GM12874 (cell line): ENCODE measurements around the gene MYCBP2.

Experiments used
- CTCF ChIP-seq: IDR thresholded peaks from 2 replicates; pipeline ENCODE4 v1.5.1; 2011; ENCODE audit warnings: low read depth, mild to moderate bottlenecking, control low read depth, low read length, moderate library complexity; ENCODE audit not compliant: insufficient read depth

MYCBP2 gene

DNA sequence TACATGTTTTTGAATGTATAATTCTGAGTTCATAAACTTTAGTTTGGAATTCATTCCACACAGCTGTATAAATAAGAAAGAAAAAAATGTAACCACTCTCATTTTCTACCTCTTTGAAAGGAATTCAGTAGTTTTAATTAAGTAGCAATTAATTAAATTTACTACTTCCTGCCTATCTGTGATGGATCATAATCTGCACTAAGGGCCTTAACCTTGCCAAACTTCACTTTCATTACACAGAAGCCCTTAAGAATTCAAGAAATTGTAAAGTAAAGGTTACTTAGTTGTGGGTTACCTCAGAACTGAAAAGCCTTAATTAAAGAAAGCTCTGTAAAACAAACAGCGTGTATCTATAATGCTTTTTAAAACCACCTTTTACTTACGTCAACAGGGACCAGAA lies 188.1 kb downstream of the MYCBP2 start:
- TF ChIP-seq CTCF: no peak

DNA sequence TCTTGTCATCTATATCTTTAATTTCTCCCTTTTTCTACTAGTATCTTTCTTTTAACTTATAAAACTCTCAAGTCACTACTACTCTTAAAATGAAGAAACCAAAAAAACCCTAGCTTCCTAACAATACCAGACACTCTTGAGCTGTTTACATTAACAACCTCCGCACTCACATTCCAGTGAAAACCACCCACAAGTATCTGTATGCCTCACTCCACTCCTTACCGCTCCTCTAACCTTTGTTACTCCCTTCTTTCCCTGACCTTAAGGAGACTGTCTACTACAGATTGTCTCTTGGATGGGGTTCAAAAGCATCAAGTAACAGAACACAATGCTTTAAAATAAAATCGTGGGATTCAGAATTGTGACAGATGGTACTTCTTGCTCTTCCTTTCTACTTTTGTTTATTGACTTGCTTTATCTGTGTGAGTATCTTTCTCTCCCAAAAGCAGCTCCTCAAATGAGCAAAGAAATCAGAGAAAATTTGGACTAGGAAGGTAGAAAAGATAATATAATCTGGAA lies 189.9 kb downstream of the MYCBP2 start:
- no peak for TF ChIP-seq CTCF

GRCh38 chr13:77124423-77124822 lies 202.5 kb downstream of the MYCBP2 start:
- TF ChIP-seq CTCF: no peak

- TF ChIP-seq CTCF: no peak
Measured at GRCh38 chr13:77118134-77118533, 208.8 kb downstream of the MYCBP2 start.

DNA sequence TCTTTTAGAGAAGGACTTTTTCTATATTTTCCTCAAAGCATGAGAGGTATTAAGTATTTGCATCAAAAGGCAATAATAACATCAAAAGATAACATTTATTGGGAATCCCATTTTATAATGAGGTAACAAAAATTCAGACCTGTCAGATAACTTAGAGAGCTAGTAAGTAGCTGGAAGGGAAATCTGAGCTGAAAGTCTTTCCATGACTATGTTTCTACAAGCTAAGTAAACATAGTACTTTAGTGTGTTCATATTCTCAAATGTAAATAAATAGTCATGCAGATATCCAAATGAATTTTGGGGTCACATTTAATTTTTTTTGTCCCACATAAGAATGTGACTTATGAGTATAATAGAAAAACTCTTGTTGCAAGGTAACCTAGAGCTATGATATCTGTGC lies 212.6 kb downstream of the MYCBP2 start:
- no peak for TF ChIP-seq CTCF

GRCh38 chr13:77113496-77113895 lies 213.4 kb downstream of the MYCBP2 start:
- TF ChIP-seq CTCF: no peak

DNA sequence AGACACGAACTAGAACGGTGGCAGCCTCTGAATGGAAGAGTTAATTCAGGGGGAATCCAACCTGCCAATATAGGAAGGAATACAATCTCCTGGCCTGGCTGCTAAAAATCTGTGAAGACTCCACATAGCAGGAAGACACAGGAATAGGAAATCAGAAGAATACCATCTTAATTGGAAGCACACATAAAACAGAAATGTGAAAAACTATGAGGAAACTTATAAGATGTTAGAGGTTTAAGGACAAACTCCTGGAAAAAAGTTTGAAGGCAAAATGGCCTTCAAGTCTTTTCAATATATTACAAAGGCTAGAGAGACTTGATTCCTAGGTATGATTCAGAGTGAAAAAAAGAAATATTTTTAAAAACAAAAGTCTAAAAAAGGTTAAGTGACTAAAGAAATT lies 221.8 kb downstream of the MYCBP2 start:
- no peak for TF ChIP-seq CTCF

GRCh38 chr13:77099415-77099814 lies 227.5 kb downstream of the MYCBP2 start:
- TF ChIP-seq CTCF: no peak
